Measurements from ENCODE around the gene FTCD.

DNA sequence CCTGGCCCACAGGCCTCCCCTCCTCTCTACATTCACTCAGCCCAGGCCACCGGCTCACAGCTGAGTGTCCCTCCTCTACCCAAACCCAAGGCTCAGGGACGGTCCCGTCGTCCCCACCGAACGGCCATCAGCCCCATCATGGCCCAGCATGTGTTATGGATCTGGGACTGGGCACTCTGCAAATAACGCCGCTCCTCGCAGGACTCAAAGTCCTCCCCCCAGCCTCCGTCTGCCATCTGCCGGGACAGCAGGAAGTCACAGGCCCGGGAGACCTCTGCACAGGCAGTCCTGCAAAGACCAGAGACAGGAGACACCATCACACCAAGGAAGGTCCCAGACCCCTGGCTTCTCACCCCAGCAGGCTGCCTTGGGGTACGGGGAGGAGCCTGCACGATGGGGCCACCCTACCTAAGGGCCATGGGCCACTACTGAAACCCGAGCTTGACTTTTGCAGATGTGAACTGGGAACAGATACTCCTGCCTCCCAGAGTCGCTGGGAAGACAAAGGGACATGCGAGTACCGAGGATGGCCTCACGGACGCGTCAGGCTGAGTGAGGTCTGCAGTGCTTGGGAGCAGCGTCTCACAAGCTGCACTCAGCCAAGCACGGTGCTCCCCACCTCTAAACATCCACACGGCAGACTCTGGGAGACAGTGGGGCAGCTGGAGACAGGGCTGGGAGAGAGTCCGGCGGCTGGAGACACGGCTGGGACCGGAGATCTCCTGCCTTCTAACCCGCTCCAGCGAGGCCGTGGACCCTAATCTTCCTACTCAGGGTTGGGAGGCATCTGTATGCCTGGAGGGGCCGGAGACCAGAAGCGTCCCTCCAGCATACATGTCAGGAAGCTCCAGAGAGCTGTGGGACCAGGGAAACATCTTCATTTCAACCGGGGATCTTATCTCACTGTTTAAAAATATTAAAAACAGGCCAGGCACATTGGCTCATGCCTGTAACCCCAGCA is 39.3 kb upstream of the FTCD start:
- TF ChIP-seq EZH2phosphoT487 (IDR thresholded peaks at IDR 0.05; ENCODE audit: insufficient read depth, low read depth) (no peak), EZH2 (IDR thresholded peaks at IDR 0.05; ENCODE audit: insufficient read depth, poor library complexity, severe bottlenecking) (no peak)
